ENCODE measurements around the gene DHX58.

- TF ChIP-seq CTCF (IDR thresholded peaks at IDR 0.05; ENCODE audit: low read depth, low read length) = no peak
- no peak for TF ChIP-seq EZH2phosphoT487 (IDR thresholded peaks at IDR 0.05; ENCODE audit: low read depth)
Observed at GRCh38 chr17:42058063-42058462, 54.5 kb downstream of the DHX58 start.
